ENCODE data around the gene ZDHHC19.
"Not testable (repeated sequence)": the region's sequence is repeated elsewhere in the genome, so short reads cannot be mapped to it uniquely, and the experiment has no call there.

ZDHHC19 gene, protein sequence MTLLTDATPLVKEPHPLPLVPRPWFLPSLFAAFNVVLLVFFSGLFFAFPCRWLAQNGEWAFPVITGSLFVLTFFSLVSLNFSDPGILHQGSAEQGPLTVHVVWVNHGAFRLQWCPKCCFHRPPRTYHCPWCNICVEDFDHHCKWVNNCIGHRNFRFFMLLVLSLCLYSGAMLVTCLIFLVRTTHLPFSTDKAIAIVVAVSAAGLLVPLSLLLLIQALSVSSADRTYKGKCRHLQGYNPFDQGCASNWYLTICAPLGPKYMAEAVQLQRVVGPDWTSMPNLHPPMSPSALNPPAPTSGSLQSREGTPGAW

DNA sequence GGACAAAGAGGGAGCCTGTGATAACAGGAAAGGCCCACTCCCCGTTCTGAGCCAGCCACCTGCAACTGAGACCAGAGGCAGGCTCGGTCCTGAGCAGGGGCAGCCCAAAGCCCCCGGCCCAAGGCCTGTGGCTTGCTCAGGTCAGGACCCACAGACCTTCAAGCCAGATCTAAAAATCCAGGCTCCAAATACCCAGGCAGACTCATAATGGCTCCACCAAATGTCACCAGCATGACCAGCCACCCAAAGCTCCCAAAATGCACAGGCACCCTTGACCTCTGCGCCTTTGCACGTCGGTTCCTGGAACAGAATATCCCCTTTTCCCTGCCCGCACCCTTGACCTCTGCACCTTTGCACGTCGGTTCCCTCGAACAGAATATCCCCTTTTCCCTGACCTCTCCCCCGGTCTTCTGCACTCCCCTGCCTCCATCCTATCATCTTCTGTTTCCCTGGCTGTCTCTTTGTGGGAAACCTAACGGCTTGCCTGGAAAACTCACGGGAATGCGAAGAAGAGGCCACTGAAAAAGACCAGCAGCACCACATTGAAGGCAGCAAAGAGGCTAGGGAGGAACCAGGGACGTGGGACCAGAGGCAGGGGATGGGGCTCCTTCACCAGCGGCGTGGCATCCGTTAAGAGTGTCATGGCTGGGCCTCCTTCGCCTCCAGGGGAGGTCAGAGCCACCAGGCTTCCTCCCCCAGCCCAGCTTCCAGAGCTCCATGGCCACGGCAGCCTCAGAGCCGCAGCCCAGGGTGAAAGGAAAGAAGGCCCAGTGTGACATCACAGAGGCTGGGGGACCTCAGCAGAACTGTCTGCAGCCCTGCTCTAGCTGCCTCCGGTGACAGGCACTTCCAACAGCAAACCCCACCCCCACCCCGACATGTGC is at the start of gene ZDHHC19:
TSS of gene ZDHHC19 (minus strand) at position 728 of the 884 bp plus-strand sequence. CDS start at position 643, 85 bp downstream.
- no peak for DNase-seq

DNA sequence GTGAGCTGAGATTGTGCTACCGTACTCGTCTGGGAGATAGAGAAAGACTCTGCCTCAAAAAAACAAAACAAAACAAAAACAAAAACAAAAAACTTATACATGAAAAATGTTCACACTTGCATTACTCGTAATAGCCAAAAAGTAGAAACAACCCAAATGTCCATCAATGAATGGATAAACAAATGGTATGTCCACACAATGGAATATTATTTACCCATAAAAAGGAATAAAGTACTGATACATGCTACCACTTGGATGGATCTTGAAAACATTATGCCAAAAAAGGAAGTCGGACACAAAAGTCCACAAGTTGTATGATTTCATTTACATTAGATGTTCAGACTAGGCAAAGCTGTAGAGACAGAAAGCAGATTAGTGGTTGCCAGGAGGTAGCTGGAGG is 49.6 kb upstream of the ZDHHC19 start:
- no peak for DNase-seq

DNA sequence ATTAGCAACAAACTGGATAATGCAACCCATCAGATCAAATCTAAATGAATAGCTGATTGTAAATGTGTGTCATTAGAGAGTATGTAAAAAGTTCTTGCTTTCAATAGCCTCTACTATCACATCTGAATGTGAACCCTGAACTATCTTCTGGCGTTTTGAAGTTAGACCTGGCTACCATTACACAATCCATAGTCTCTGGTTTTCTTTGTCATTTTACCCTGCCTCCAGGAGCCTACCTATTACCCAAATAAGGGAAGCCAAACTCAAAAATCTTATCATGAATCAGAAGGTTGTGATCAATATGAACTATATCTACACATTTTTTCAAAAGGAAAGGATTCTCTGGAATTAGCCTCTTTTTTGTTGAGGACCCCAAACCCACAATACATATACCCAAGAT is 44.6 kb upstream of the ZDHHC19 start:
- no peak for DNase-seq

DNA sequence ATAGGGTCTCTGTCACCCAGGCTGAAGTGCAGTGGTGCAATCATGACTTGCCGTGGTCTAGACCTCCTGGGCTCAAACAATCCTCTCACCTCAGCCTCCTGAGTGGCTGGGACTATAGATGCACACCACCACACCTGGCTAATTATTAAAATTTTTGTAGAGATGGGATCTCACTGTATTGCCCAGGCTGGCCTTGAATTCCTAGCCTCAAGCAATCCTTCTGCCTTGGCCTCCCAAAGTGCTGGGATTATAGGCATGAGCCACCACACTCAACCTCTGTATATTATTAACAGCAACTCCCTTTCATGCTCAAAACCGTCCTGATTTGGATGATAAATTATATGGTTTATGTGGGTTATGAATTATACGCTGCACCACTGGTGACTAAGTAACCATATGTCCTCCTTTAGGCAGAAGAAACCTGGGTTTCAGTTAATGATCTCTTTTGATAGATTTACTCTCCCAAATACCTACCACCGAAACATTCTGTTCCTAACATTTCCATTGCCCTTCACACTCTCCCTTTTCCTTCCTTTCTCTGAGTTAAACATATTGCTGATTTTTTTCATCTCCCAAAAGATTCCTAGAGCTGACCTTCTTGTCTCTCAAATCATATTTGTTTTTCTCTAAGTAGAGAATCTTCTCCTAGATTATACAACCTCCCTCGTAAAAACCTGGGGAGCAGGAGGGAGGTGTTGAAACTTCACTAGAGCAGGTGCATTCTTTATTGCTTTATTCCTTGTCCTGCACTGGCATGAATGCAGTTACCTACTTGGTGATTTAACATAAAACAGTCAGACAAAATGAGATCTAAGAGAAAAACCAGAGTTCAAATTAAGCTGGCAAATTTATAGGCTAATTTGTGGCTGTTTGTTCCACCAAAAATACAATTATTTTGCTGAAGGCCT is 43.4 kb upstream of the ZDHHC19 start:
- no peak for DNase-seq

DNA sequence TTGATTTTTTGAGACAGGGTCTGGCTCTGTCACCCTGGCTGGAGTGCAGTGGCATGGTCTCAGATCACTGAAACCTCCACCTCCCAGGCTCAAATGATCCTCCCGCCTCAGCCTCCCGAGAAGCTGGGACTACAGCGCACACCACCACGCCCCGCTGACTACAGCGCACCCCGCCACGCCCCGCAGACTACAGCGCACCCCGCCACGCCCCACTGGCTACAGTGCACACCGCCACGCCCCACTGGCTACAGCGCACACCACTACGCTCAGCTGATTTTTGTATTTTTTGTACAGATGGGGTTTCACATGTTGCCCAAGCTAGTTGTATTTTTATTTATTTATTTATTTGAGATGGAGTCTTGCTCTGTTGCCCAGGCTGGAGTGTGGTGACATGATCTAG is 40.7 kb upstream of the ZDHHC19 start:
- DNase-seq: no peak

DNA sequence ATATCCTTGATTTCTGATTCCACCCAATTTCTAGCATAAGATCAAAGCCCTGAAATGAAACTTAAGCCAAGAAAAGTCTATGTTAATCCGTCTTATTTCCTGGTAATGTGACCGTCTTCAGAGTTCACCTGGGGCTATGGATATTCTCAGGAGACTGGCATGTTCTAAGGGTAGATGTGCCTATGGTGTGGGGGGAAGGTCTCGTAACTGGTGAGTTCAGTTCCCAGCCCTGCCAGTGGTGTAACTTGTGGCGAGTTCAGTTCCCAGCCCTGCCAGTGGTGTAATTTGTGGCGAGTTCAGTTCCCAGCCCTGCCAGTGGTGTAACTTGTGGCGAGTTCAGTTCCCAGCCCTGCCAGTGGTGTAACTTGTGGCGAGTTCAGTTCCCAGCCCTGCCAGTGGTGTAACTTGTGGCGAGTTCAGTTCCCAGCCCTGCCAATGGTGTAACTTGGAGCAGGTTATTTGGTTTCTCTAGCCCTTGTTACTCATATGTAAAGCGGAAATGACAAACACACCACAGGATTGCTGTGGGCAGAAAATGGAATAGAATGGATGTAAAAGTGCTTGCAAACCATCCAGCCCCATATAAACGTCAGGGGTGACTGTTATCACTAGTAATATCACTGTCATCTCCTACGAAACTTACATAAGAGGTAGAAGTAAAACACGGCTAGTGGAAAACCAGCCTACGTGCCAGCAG is 35.6 kb upstream of the ZDHHC19 start:
- DNase-seq: peak; percentile 65

DNA sequence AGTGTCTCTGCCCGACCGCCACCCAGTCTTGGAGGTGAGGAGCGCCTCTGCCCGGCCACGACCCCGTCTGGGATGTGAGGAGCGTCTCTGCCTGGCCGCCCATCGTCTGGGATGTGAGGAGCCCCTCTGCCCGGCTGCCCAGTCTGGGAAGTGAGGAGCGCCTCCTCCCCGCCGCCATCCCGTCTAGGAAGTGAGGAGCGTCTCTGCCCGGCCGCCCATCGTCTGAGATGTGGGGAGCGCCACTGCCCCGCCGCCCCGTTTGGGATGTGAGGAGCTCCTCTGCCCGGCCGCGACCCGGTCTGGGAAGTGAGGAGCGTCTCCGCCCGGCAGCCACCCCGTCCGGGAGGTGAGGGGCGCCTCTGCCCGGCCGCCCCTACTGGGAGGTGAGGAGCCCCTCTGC is 33.0 kb upstream of the ZDHHC19 start:
- not testable (repeated sequence) for DNase-seq

DNA sequence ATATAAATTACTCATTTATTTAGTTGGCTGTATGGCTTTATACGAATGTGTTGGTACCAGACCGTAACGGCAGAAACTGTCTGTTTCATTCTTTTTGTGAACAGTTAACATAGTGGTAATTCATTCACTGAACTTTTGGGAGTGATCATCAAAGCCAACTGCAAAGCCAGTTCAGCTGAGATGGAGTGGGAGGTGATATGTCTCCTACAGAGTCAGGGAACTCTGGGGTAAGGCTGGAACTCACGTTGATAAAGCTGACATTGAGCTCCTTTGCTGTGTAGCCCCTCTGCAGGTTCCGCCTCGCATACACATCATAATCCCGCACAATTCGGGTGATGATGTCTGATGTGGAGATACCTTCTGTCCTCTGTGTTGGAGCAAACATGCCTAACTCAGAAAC is 30.5 kb upstream of the ZDHHC19 start:
- no peak for DNase-seq

DNA sequence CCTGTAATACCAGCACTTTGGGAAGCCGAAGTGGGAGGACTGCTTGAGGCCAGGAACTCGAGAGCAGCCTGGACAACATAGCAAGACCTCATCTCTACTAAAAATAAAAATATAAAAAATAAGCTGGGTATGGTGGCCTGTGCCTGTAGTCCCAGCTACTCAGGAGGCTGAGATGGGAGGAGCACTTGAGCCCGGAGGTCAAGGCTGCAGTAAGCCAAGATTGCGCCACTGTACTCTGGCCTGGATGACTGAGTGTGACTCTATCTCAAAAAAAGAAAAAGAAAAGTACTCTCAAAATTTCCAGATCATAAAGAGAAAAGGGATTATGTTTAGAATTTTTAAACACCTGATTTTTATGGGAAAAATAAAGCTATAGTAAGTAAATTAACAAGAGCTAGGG is 29.2 kb upstream of the ZDHHC19 start:
- peak; percentile 16 for DNase-seq

DNA sequence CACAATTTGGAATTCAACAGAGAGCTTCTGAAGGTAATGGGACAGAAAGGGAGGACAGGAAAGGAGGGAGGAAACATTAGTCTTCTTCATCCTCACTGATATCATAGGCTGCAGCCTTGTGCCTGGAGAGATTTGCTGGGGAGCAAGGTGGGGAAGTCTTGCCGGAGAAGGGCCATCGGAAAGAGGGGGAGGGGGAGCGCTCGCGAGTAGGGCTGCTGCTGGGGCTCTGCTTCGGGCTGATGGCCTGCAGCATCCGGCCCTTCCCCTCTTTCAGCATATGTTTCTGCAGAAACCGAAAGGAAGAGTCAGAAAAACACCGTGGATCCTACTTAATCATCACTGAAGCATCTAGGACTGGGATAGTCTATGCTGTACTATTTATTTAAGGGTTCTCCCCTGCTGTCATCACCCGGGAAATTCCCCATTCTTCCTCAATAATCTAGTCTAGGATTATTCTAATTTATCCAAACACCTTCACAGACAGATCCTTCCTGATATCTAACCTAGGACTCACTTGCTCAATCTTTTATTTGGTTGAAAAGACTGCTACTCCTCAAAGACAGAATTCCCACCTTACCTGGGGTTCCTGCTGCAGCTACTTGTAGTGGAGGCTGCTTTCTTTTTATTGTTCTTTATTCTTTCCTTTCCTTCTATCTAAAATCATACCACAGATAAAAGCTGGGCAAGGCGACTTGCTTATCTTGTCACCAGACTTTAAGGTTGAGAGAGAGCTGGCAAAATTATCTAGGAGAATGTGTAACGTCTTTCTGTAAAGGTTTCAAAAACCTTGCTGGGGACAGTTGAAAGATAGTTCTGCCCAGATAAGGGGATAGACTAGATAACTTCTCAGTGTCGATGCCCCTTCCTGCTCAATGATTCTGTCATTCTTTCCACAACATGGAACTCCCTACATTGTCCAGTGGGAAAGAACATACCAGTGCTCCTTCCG is 27.7 kb upstream of the ZDHHC19 start:
- peak; percentile 60 for DNase-seq

DNA sequence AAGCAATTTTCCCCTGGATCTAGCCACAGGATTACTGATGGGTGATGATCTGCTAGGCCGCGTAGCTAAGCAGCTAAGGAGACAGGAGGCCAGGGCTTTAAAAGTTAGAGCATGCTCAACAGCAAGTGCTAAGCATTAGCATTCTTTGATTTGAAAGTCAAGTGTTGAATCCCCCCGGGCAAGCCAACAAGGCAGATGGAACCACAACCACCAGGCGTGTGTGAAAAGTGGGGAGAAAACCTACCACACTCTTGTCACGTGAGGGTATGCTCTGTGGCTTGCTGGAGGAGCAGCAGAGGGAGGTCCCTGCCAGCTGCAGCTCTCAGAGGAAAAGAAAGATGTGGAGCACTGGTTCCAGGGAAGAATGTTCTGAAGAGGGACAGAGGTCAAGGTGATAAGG is 26.0 kb upstream of the ZDHHC19 start:
- DNase-seq: no peak

DNA sequence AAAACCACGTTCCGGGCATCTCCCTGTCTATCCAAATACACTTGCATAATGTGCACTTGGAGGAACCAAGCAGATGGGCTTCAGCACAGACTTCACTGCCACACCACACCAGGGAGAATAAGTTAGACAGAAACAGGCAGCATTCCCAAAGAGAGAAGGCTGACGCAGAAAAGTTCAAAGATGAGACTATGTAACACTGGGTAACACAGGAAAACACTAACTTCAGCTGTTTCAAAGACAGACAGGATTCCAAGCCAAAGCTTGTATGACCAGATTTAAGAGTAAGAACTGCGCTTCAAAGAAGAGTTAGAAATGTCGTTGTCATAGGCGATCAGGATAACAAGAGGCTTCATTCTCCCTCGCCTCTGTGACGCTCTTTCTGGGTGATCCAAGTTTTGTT is 25.0 kb upstream of the ZDHHC19 start:
- DNase-seq: no peak

DNA sequence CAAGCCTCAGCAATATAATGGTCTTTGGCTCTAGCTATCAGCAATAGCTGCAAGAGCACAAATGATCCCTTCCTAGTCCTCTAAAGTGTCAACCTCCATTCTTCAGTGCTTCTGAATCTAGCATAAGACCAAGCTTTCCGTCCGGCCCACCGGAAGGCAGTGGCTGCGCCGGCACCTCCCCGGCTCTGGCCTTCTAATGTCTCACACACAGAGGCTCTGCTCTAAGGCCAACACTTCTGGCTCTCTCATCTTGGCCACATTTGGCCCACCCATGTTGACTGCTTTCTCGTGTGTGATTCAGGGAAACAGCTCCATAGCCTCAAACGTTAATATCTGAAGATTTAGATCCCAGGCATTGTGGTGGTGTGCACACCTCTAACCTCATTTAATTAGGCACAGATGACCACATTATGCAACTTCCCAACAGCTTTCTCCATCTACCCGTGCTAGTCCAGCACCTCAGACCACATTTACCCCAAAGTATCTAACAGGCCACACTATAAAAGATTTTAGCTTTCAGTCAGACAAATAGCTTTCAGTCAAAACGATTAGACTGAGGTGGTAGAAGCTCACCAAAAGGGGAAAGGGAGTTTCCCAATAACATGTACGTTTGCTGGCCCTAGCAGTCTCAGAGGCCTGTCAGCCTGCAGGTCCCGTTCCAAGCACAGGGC is 24.4 kb upstream of the ZDHHC19 start:
- DNase-seq: no peak

DNA sequence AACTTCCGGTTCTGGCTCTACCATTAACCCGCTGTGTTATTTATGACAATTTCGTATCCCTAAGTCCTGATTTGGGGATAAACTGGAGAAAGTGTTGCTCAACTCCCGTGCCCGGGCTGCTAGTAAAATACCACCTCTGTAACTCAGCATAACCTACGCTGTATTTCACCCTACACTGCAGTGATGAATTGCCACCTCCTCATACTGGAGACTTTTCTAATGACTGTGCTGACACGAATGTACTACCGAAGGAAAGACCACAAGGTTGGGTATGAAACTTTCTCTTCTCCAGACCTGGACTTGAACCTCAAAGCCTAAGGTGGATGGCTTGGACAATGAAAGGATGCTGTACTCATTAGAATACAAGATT is 21.7 kb upstream of the ZDHHC19 start:
- DNase-seq: peak; percentile 11

DNA sequence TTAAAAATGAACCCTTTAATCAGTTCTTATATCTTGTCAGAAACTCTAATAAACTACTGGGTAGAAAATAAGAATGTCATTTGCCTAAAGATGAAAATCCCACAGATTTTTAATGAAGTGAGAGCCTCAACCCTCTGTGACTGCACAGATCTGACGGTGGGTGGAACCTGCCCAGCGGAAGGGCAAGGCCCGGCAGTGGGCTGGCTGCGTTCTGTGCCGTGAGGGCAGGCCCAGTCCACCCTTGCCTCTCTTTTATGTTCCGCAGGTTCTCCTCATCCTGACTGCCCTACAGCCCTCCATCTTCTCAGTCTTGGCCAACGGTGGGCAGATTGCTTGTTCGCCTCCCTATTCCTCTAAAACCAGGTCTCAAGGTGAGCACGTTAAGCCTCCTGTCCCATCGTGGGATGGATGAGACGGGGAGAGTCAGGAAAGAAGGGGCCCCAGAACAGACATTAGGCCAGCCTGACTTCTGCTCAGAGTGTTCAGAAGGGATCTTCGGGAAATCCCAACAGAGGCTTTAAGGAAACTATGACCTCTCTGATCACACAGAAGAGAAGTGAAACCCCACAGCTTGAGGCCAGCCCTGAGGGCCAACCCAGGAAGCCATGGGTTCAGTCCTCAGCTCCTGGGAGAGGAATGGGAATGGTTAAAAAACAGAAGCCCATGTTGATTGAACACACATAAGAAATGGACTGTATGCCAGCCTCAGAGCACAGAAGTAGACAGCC is 21.1 kb upstream of the ZDHHC19 start:
- peak; percentile 87 for DNase-seq

DNA sequence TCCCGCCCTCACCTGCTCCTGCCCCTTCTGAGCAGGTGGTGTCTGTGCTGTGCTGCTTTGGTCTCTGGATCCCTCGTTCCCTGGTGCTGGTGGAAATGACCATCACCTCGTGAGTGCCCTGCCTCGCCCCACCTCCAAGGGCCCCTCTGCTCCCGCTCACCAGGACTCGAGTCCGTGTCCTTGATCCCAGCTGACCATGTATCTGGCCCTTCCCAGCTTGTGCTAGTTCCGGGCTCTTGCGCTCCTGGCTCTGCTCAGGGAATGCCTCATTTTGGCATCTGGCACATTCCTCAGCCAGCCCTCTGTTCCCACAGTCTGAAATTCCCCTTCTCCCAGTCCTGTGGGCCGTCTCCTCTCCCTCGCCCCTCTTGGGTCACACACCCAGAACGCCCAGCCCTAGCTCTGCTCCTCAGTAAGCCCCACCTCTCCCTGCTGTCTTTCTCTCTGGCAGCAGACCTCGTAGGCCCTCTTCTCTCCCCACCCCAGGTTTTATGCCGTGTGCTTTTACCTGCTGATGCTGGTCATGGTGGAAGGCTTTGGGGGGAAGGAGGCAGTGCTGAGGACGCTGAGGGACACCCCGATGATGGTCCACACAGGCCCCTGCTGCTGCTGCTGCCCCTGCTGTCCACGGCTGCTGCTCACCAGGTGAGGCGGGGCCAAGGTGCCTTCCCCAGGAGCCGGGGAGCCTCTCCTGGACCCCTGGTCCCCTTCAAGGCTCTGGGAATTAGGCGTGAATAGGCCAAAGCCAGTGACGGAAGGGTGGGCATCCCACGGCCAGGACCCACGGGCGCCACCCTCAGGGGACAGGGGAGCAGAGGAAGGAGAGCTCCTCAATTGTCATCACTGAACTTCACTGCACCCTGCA is 16.7 kb upstream of the ZDHHC19 start:
- no peak for DNase-seq

DNA sequence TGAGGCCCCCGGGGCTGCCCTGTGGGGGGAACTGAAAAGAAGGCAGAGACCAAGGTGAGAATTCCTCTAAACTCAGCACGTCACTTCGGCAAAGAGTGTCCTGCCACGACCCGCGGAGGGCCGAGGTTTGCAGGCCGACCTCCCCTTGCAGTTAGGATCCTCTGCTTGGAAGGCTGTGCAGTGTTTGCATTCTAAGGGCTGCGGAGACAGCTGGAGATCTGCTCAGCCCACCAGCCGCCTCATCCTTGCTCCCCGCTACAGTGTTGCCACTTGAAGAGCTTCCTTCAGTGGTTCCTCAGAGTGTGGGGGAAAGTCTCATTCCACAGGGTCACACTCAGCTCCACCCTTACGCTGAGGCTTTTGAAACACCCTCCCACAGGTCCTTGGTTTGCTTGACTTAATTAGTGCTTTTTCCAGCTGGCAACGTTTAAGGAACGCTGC is 15.9 kb upstream of the ZDHHC19 start:
- DNase-seq: no peak

DNA sequence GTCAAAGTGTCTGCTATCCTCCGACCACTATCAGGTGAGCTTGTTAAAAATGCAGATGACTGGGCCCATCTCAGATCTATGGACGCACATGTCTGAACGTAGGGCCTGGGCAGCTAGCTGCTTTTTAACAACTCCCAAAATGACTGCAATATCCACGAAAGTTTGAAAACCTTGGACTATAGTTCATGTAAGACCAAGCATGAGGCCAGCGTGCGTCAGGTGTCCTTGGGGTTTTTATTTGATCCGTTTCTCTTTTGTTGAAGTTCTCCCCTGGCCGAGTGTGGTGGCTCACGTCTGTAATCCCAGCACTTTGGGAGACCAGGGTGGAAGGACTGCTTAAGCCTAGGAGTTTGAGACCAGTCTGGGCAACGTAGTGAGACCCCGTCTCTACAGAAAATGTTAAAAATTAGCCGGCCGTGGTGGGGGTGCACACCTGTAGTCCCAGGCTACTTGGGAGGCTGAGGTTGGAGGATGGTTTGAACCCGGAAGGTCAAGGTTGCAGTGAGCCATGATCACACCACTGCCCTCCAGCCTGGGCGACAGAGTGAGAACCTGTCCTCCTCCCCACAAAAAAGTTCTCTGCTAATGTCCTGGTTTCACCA is 14.7 kb upstream of the ZDHHC19 start:
- DNase-seq: no peak

DNA sequence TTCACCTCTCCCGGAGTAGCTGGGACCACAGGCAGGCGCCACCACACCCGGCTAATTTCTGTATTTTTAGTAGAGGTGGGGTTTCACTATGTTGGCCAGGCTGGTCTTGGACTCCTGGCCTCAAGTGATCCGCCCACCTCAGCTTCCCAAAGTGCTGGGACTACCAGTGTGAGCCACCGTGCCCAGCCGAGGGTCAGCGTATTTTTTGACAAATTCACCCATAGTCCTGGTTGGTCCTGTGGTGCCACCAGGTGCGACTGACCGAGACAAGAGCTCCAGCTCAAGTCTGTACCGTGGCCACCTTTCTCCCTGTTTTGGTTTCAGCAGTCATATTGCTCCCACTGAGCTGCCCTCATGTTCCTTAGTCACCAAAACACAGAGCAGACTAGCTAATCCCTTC is 13.9 kb upstream of the ZDHHC19 start:
- no peak for DNase-seq

All from suppressor macrophage treated with lipopolysaccharide for 4 hours (primary cell).